H9 (cell line): Measurements from ENCODE around the gene LRRTM2. TPM values are rescaled to one million over a fixed set of nuclear protein-coding genes. Genes with fewer than 3 reads are reported as not detected.

Experiments
- DNase-seq: peaks from one replicate; pipeline ENCODE4 v3.0.0-alpha.2; 2017
- H2AFZ ChIP-seq: one replicate; pipeline ENCODE4 v1.6.1; 2013; ENCODE audit warnings: mild to moderate bottlenecking, low read length, control low read depth, moderate library complexity
- H2AK5ac ChIP-seq: 2 replicates; pipeline ENCODE4 v1.6.1; 2013; ENCODE audit warnings: low read length, control low read depth, mixed read lengths; ENCODE audit not compliant: insufficient read length
- H2BK120ac ChIP-seq: one replicate; pipeline ENCODE4 v1.6.1; 2013; ENCODE audit warnings: low read depth, mild to moderate bottlenecking, low read length, control low read depth, inconsistent platforms; ENCODE audit not compliant: poor library complexity, severe bottlenecking
- H2BK12ac ChIP-seq: 2 replicates; pipeline ENCODE4 v1.6.1; 2013; ENCODE audit warnings: low read length, control low read depth, mixed read lengths, low read depth; ENCODE audit not compliant: insufficient read length
- H2BK15ac ChIP-seq: 2 replicates; pipeline ENCODE4 v1.6.1; 2013; ENCODE audit warnings: low read depth, low read length, control low read depth
- H2BK20ac ChIP-seq: one replicate; pipeline ENCODE4 v1.6.1; 2013; ENCODE audit warnings: low read depth, mild to moderate bottlenecking, low read length, control low read depth, inconsistent platforms; ENCODE audit not compliant: poor library complexity, severe bottlenecking
- H2BK5ac ChIP-seq: 2 replicates; pipeline ENCODE4 v1.6.1; 2013; ENCODE audit warnings: low read length, control low read depth, mixed read lengths; ENCODE audit not compliant: insufficient read length
- H3K14ac ChIP-seq: 2 replicates; pipeline ENCODE4 v1.6.1; 2013; ENCODE audit warnings: low read length, control low read depth; ENCODE audit not compliant: insufficient read depth
- H3K18ac ChIP-seq: 2 replicates; pipeline ENCODE4 v1.6.1; 2013; ENCODE audit warnings: low read depth, mild to moderate bottlenecking, mixed read lengths, low read length, control low read depth; ENCODE audit not compliant: insufficient read length
- H3K23ac ChIP-seq: 2 replicates; pipeline ENCODE4 v1.6.1; 2013; ENCODE audit warnings: low read length, control low read depth, mixed read lengths, low read depth; ENCODE audit not compliant: insufficient read length
- H3K23me2 ChIP-seq: 2 replicates; pipeline ENCODE4 v1.6.1; 2013; ENCODE audit warnings: low read depth, mild to moderate bottlenecking, mixed read lengths, low read length, control low read depth; ENCODE audit not compliant: insufficient read length, poor library complexity, severe bottlenecking
- H3K27ac ChIP-seq: 2 replicates; pipeline ENCODE4 v1.5.1; 2013; ENCODE audit warnings: low read length, control low read depth, mixed read lengths, low read depth; ENCODE audit not compliant: insufficient read length
- H3K27me3 ChIP-seq: 2 replicates; pipeline ENCODE4 v1.6.1; 2013; ENCODE audit warnings: low read length, control low read depth, inconsistent platforms; ENCODE audit not compliant: insufficient read depth
- H3K4ac ChIP-seq: 2 replicates; pipeline ENCODE4 v1.6.1; 2013; ENCODE audit warnings: low read depth, mild to moderate bottlenecking, control low read depth, inconsistent platforms, low read length, moderate library complexity
- H3K4me1 ChIP-seq: 2 replicates; pipeline ENCODE4 v1.6.1; 2013; ENCODE audit warnings: low read length, control low read depth, inconsistent platforms; ENCODE audit not compliant: insufficient read depth
- H3K4me2 ChIP-seq: 2 replicates; pipeline ENCODE4 v1.6.1; 2013; ENCODE audit warnings: low read length, control low read depth, mixed read lengths; ENCODE audit not compliant: insufficient read length, insufficient read depth
- H3K56ac ChIP-seq: 2 replicates; pipeline ENCODE4 v1.6.1; 2013; ENCODE audit warnings: low read depth, mild to moderate bottlenecking, mixed read lengths, low read length, control low read depth; ENCODE audit not compliant: insufficient read length
- H3K79me1 ChIP-seq: 2 replicates; pipeline ENCODE4 v1.6.1; 2013; ENCODE audit warnings: low read depth, mild to moderate bottlenecking, moderate library complexity, low read length, control low read depth, inconsistent platforms; ENCODE audit not compliant: insufficient read depth, poor library complexity, severe bottlenecking
- H3K79me2 ChIP-seq: 2 replicates; pipeline ENCODE4 v1.6.1; 2013; ENCODE audit warnings: low read length, control low read depth, inconsistent platforms; ENCODE audit not compliant: insufficient read depth
- H3K9ac ChIP-seq: 2 replicates; pipeline ENCODE4 v1.6.1; 2013; ENCODE audit warnings: low read length, control low read depth, mixed read lengths; ENCODE audit not compliant: insufficient read length; ENCODE audit errors: extremely low read depth
- H3K9me3 ChIP-seq: one replicate; pipeline ENCODE4 v1.6.1; 2013; ENCODE audit warnings: low read depth, low read length, inconsistent platforms; ENCODE audit not compliant: control insufficient read depth
- H3T11ph ChIP-seq: one replicate; pipeline ENCODE4 v1.6.1; 2013; ENCODE audit warnings: mild to moderate bottlenecking, low read length, control low read depth, inconsistent platforms
- H4K20me1 ChIP-seq: one replicate; pipeline ENCODE4 v1.6.1; 2013; ENCODE audit not compliant: control insufficient read depth, insufficient read length, insufficient read depth
- H4K5ac ChIP-seq: 2 replicates; pipeline ENCODE4 v1.6.1; 2013; ENCODE audit warnings: low read depth, mild to moderate bottlenecking, mixed read lengths, low read length, control low read depth; ENCODE audit not compliant: insufficient read length
- H4K8ac ChIP-seq: replicated peaks from 2 replicates; pipeline ENCODE4 v1.6.1; 2013; ENCODE audit warnings: low read length, control low read depth, mixed read lengths, low read depth; ENCODE audit not compliant: insufficient read length
- H4K91ac ChIP-seq: 2 replicates; pipeline ENCODE4 v1.6.1; 2013; ENCODE audit warnings: low read depth, mild to moderate bottlenecking, moderate library complexity, mixed read lengths, low read length, control low read depth; ENCODE audit not compliant: insufficient read length
- H3K27ac Mint-ChIP-seq, 3 experiments: 2 replicates in 2 of 3; 3 replicates in 1 of 3; pipeline ENCODE4 v1.8.0; 2020 to 2021; ENCODE audit warnings: mixed read lengths in 3 of 3, mild to moderate bottlenecking in 1 of 3, moderate library complexity in 1 of 3
- H3K27me3 Mint-ChIP-seq: 2 replicates; pipeline ENCODE4 v1.8.0; 2021; ENCODE audit warnings: low read depth, mild to moderate bottlenecking, moderate library complexity, mixed read lengths
- H3K36me3 Mint-ChIP-seq, 3 experiments: 2 replicates in 2 of 3; 3 replicates in 1 of 3; pipeline ENCODE4 v1.8.0; 2020 to 2021; ENCODE audit warnings: low read depth in 3 of 3, mixed read lengths in 3 of 3; ENCODE audit not compliant: insufficient read depth in 1 of 3
- H3K4me1 Mint-ChIP-seq, 2 experiments: 2 replicates each; pipeline ENCODE4 v1.8.0; 2020; ENCODE audit warnings: mixed read lengths in 2 of 2
- H3K4me3 Mint-ChIP-seq, 2 experiments: 2 replicates in 1 of 2; 3 replicates in 1 of 2; pipeline ENCODE4 v1.8.0; 2020 to 2021; ENCODE audit warnings: mild to moderate bottlenecking in 2 of 2, mixed read lengths in 2 of 2, moderate library complexity in 1 of 2
- H3K9me3 Mint-ChIP-seq, 2 experiments: 2 replicates in 1 of 2; 3 replicates in 1 of 2; pipeline ENCODE4 v1.8.0; 2020; ENCODE audit warnings: mild to moderate bottlenecking in 2 of 2, mixed read lengths in 2 of 2, moderate library complexity in 1 of 2
- CTCF ChIP-seq: fragments of 200-600 bp; sonication (generic); conservative IDR thresholded peaks from 3 replicates; pipeline ENCODE4 v1.8.0; 2021; ENCODE audit warnings: antibody characterized with exemption, mild to moderate bottlenecking
- WGBS: extraction: QIAGEN DNeasy Blood & Tissue Kit; methylation state at CpG from one replicate; pipeline ENCODE4 v1.1.7; 2013; ENCODE audit warnings: missing lambda C conversion rate, low lambda C conversion rate, mixed read lengths; ENCODE audit not compliant: insufficient read length; ENCODE audit errors: extremely low coverage; 5-methylcytosine and 5-hydroxymethylcytosine counted together
- total RNA-seq: library from RNA; stranded (reverse); gene quantifications from 2 replicates; pipeline ENCODE4 v1.2.1, GENCODE V29; 2021

Gene LRRTM2
- total RNA-seq, 1 experiment from 2014 or later: not detected

GRCh38 chr5:138824924-138825863 lies 49.9 kb downstream of the LRRTM2 start:
- peak; percentile 72 for TF ChIP-seq CTCF
- H3K9me3 Mint-ChIP-seq: no peaks in the 10 kb centered on the region
- H4K91ac ChIP-seq: no peak overlapping the region

More at GRCh38 chr5:138824924-138825863, 49.9 kb downstream of the LRRTM2 start:
- H3K4me1 ChIP-seq: no peaks in the 10 kb centered on the region
- H2BK15ac ChIP-seq: no peak overlapping the region
- no peak for DNase-seq
- H4K20me1 ChIP-seq: no peaks in the 10 kb centered on the region
- no peak overlapping the region for H3T11ph ChIP-seq
- H3K79me1 ChIP-seq: peaks cover 7% of the 10 kb centered on the region
- no peak overlapping the region for H3K23ac ChIP-seq
- Mint-ChIP-seq H3K27ac (no peak overlapping the region; a peak in 2 of 7 replicates), H3K4me3 (no peak overlapping the region), H3K27me3 (no peaks in the 10 kb centered on the region), H3K4me1 (peaks cover 17 to 24% of the 10 kb centered on the region in 2 experiments), H3K36me3 (peaks cover 29 to 54% (median 47%) of the 10 kb centered on the region in 3 experiments)
- H2BK120ac ChIP-seq: no peak overlapping the region
- H2BK5ac ChIP-seq: no peak overlapping the region
- H3K23me2 ChIP-seq: no peaks in the 10 kb centered on the region
- no CpG with 5 or more reads among the region's 5 CpGs for WGBS
- H3K4me2 ChIP-seq: no peak overlapping the region
- H2AK5ac ChIP-seq: no peak overlapping the region
- H3K14ac ChIP-seq: no peak overlapping the region
- H3K79me2 ChIP-seq: no peaks in the 10 kb centered on the region; the same call in 1 of the 2 replicates
- no peak overlapping the region for H3K4ac ChIP-seq
- H4K5ac ChIP-seq: no peak overlapping the region
- no peak overlapping the region for H3K9ac ChIP-seq
- H3K27ac ChIP-seq: no peak overlapping the region
- no peak overlapping the region for H2BK12ac ChIP-seq
- no peaks in the 10 kb centered on the region for H3K9me3 ChIP-seq
- no peak overlapping the region for H2AFZ ChIP-seq
- no peak overlapping the region for H3K56ac ChIP-seq
- no peaks in the 10 kb centered on the region for H3K27me3 ChIP-seq
- H2BK20ac ChIP-seq: no peak overlapping the region
- no peak overlapping the region for H3K18ac ChIP-seq
- no peak overlapping the region for H4K8ac ChIP-seq
